ENCODE measurements around the gene SYMPK. TPM values are rescaled to one million over a fixed set of nuclear protein-coding genes. Genes with fewer than 3 reads are reported as not detected.

SYMPK gene
- total and polyA plus RNA-seq, 12 donors: 22.4 to 75.0 (median 33.0) TPM

DNA sequence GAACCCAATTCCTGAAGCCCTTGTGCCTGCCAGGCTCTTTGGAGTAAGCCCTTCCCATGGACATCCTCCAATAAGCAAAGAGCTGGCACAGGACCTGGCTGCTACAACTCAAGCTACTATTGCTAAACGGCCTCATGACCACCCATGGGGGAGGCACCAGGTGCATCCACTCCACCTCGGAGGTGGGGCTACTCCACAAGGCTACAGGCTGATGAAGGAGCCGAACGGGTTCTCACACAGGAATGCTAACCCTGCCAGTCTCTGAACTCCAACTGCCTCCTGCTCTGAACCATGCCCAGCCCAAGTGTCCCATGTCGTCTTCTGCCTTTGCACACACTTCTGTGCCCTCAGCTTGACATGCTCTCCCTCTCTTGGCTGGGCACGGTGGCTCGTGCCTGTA is 10.0 kb downstream of the SYMPK start:
- ATAC-seq: peak in 1 of 8 donors; percentile 19

GRCh38 chr19:45852145-45852750 is 10.7 kb downstream of the SYMPK start:
- no peak overlapping the region for H3K4me3 ChIP-seq
- peaks cover 4 to 98% (median 43%) of the 10 kb centered on the region in 9 donors for H3K36me3 ChIP-seq
- no peak overlapping the region for H3K27ac ChIP-seq
- no peaks in the 10 kb centered on the region for H3K27me3 ChIP-seq
- no peak for ATAC-seq
- intact Hi-C loops (cut with DNase I): no loop called here
- DNase-seq: no peak
- no peaks in the 10 kb centered on the region for H3K4me1 ChIP-seq
- TF ChIP-seq CTCF (IDR thresholded peaks at IDR 0.05): no peak
- WGBS, 2 donors: 93 to 94% methylated on average over 10 of the region's 10 CpGs
- H3K9me3 ChIP-seq: no peaks in the 10 kb centered on the region

More for the DNA sequence above, 10.0 kb downstream of the SYMPK start:
- no peak overlapping the region for H3K27ac ChIP-seq
- WGBS, 2 donors: 84 to 87% methylated on average over 7 of the region's 7 CpGs
- no peak for TF ChIP-seq CTCF (IDR thresholded peaks at IDR 0.05)
- H3K4me3 ChIP-seq: no peak overlapping the region
- no peaks in the 10 kb centered on the region for H3K9me3 ChIP-seq
- H3K4me1 ChIP-seq: no peaks in the 10 kb centered on the region
- H3K27me3 ChIP-seq: no peaks in the 10 kb centered on the region
- intact Hi-C loops (cut with DNase I): no loop called here
- no peak for DNase-seq
- peaks cover 0 to 94% (median 36%) of the 10 kb centered on the region in 9 donors for H3K36me3 ChIP-seq

DNA sequence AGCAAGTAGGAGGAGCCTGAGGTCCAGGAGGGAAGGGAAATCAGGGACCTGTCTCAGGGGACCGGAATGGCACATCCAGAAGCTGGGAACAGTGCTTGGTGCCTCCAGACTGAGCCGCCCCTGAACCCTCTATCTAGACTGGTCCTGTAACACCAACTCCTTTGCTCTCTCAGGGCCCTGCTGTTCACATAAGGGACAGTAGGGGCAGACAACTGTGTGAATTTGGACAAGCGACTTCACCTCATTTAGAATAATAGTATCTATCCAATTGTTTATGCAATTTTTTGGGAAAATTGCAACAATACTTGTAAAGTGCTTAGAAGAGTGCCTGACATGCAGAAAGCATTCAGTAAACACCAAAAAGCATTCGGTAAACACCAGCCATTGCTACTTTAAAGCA is 14.0 kb downstream of the SYMPK start:
- peak in 1 of 8 donors; percentile 25 for ATAC-seq
- intact Hi-C loops (cut with DNase I): no loop called here
- H3K4me1 ChIP-seq: no peaks in the 10 kb centered on the region
- TF ChIP-seq CTCF (IDR thresholded peaks at IDR 0.05): no peak
- no peak overlapping the region for H3K4me3 ChIP-seq
- peaks cover 4 to 100% (median 72%) of the 10 kb centered on the region in 9 donors for H3K36me3 ChIP-seq
- DNase-seq: no peak
- WGBS, 2 donors: 92 to 95% methylated on average over 4 of the region's 4 CpGs
- no peak overlapping the region for H3K27ac ChIP-seq
- no peaks in the 10 kb centered on the region for H3K9me3 ChIP-seq
- H3K27me3 ChIP-seq: no peaks in the 10 kb centered on the region

DNA sequence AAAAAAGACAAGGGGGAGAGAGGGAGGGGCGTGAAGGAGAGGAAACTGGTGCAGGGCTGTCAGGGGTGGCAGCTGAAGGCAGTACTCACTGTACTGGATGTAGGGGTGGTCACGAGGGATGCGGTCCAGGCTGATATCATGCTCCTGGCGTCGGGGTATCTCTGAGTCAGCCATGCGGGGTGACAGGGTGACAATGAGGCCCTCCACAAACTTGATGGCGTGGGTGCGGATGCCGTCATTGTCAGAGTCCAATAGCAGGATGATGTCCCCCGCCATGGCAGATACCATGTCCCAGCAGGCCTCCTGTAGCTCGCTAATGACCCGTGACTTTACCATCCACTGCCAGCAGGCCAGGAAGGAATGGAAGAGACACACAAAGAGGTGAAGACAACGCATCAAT is 15.3 kb downstream of the SYMPK start:
- no peaks in the 10 kb centered on the region for H3K4me1 ChIP-seq
- no peaks in the 10 kb centered on the region for H3K9me3 ChIP-seq
- H3K27ac ChIP-seq: no peak overlapping the region
- DNase-seq (no peak), ATAC-seq (no peak)
- H3K4me3 ChIP-seq: no peak overlapping the region
- no peaks in the 10 kb centered on the region for H3K27me3 ChIP-seq
- TF ChIP-seq CTCF (IDR thresholded peaks at IDR 0.05): no peak
- WGBS, 2 donors: 85 to 96% methylated on average over 13 of the region's 13 CpGs
- intact Hi-C loops (cut with DNase I): no loop called here
- peaks cover 7 to 100% (median 79%) of the 10 kb centered on the region in 9 donors for H3K36me3 ChIP-seq
